Caco-2 (cell line): ENCODE data around the gene ACER3. TPM values are rescaled to one million over a fixed set of nuclear protein-coding genes. Genes with fewer than 3 reads are reported as not detected.

ENCODE experiments used
- BruUV-seq: library from RNA; stranded (reverse); fragments of 400-500 nt; replicated peaks from 2 replicates; lab custom pipeline; 2021; lab: Mats Ljungman, UMichigan
- CTCF ChIA-PET: fragments of 300-600 bp; sonication (Branson Sonifier 250); formaldehyde crosslinking; loops from one replicate; lab custom pipeline; 2022; ENCODE audit warnings: antibody characterized with exemption; lab: Charles Lee
- POLR2A ChIA-PET: fragments of 300-600 bp; sonication (Branson Sonifier 250); formaldehyde crosslinking; loops from one replicate; lab custom pipeline; 2022; ENCODE audit warnings: antibody characterized with exemption; lab: Charles Lee
- DNase-seq, 2 experiments: peaks; one replicate each; pipeline versions ENCODE4 v3.0.0 to v3.0.0-alpha.2; 2020 to 2022
- H3K27me3 ChIP-seq: replicated peaks from 2 replicates; pipeline ENCODE4 v1.6.0; 2011; ENCODE audit warnings: low read length; ENCODE audit not compliant: control insufficient read depth, insufficient read depth
- H3K36me3 ChIP-seq: 2 replicates; pipeline ENCODE4 v1.5.1; 2011; ENCODE audit warnings: low read length; ENCODE audit not compliant: control insufficient read depth, insufficient read depth
- H3K4me1 ChIP-seq: fragments of 250-450 bp; sonication (Bioruptor Pico); 2 replicates; pipeline ENCODE4 v1.5.1; 2020; ENCODE audit warnings: mild to moderate bottlenecking
- H3K4me3 ChIP-seq: 2 replicates; pipeline ENCODE4 v1.5.1; 2011; ENCODE audit warnings: low read depth, mild to moderate bottlenecking, control low read depth, low read length
- H3K9me3 ChIP-seq: fragments of 250-450 bp; sonication (Bioruptor Pico); 2 replicates; pipeline ENCODE4 v1.5.1; 2020; ENCODE audit warnings: mild to moderate bottlenecking, moderate library complexity
- H3K27ac Mint-ChIP-seq: one replicate; pipeline ENCODE4 v1.8.0; 2022; ENCODE audit warnings: mixed read lengths; ENCODE audit not compliant: unreplicated experiment
- H3K27me3 Mint-ChIP-seq: one replicate; pipeline ENCODE4 v1.8.0; 2022; ENCODE audit warnings: mixed read lengths; ENCODE audit not compliant: insufficient read depth, unreplicated experiment
- H3K36me3 Mint-ChIP-seq: one replicate; pipeline ENCODE4 v1.8.0; 2022; ENCODE audit warnings: mild to moderate bottlenecking, mixed read lengths; ENCODE audit not compliant: insufficient read depth, unreplicated experiment
- H3K4me1 Mint-ChIP-seq: one replicate; pipeline ENCODE4 v1.8.0; 2022; ENCODE audit warnings: low read depth, mixed read lengths; ENCODE audit not compliant: unreplicated experiment
- H3K4me3 Mint-ChIP-seq: one replicate; pipeline ENCODE4 v1.8.0; 2022; ENCODE audit warnings: mild to moderate bottlenecking, moderate library complexity, mixed read lengths; ENCODE audit not compliant: unreplicated experiment
- H3K9me3 Mint-ChIP-seq: one replicate; pipeline ENCODE4 v1.8.0; 2022; ENCODE audit warnings: mixed read lengths; ENCODE audit not compliant: unreplicated experiment
- intact Hi-C: fragments of 100-400 bp; cut with micrococcal nuclease; formaldehyde crosslinking; loops from one replicate; pipeline ENCODE4 v1.10.0; 2022; ENCODE audit not compliant: unreplicated experiment
- total RNA-seq: library from RNA; stranded (reverse); gene quantifications from 2 replicates; pipeline ENCODE4 v1.2.3, GENCODE V29; 2022
- TF ChIP-seq, protein P1 (sequence below), 2 experiments: fragments of 200-600 bp in 1 of 2; IDR thresholded peaks; 1 replicate in 1 of 2; 2 replicates in 1 of 2; pipeline versions ENCODE4 v1.5.1 to v1.8.0; 2011 to 2022; ENCODE audit warnings: antibody characterized with exemption in 1 of 2, control low read depth in 1 of 2, inconsistent platforms in 1 of 2, low read depth in 1 of 2, low read length in 1 of 2, mild to moderate bottlenecking in 1 of 2, moderate library complexity in 1 of 2; ENCODE audit not compliant: insufficient read depth in 1 of 2, severe bottlenecking in 1 of 2, unreplicated experiment in 1 of 2

Gene ACER3
- total RNA-seq, 1 experiment from 2014 or later = 37.5 TPM

DNA sequence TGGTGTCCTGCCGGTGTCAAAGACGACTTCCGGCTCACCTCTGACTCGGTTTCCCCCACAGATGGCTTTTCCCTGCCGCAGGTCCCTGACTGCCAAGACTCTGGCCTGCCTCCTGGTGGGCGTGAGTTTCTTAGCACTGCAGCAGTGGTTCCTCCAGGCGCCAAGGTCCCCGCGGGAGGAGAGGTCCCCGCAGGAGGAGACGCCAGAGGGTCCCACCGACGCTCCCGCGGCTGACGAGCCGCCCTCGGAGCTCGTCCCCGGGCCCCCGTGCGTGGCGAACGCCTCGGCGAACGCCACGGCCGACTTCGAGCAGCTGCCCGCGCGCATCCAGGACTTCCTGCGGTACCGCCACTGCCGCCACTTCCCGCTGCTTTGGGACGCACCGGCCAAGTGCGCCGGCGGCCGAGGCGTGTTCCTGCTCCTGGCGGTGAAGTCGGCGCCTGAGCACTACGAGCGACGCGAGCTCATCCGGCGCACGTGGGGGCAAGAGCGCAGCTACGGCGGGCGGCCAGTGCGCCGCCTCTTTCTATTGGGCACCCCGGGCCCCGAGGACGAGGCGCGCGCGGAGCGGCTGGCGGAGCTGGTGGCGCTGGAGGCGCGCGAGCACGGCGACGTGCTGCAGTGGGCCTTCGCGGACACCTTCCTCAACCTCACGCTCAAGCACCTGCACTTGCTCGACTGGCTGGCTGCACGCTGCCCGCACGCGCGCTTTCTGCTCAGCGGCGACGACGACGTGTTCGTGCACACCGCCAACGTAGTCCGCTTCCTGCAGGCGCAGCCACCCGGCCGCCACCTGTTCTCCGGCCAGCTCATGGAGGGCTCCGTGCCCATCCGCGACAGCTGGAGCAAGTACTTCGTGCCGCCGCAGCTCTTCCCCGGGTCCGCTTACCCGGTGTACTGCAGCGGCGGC, 179.0 kb downstream of the ACER3 start:
- Histone ChIP-seq H3K4me3 (no peak overlapping the region), H3K9me3 (no peaks in the 10 kb centered on the region), H3K36me3 (no peaks in the 10 kb centered on the region), H3K27me3 (no peaks in the 10 kb centered on the region), H3K4me1 (peaks cover 32% of the 10 kb centered on the region)
- POLR2A ChIA-PET = no interaction called here
- Mint-ChIP-seq H3K9me3 (peaks cover 11% of the 10 kb centered on the region), H3K27me3 (no peaks in the 10 kb centered on the region), H3K36me3 (peaks cover 14% of the 10 kb centered on the region), H3K4me3 (no peak overlapping the region), H3K27ac (no peak overlapping the region), H3K4me1 (peaks cover 40% of the 10 kb centered on the region)
- DNase-seq = no peak
- BruUV-seq = no TSS peak
- TF ChIP-seq, protein P1, sequence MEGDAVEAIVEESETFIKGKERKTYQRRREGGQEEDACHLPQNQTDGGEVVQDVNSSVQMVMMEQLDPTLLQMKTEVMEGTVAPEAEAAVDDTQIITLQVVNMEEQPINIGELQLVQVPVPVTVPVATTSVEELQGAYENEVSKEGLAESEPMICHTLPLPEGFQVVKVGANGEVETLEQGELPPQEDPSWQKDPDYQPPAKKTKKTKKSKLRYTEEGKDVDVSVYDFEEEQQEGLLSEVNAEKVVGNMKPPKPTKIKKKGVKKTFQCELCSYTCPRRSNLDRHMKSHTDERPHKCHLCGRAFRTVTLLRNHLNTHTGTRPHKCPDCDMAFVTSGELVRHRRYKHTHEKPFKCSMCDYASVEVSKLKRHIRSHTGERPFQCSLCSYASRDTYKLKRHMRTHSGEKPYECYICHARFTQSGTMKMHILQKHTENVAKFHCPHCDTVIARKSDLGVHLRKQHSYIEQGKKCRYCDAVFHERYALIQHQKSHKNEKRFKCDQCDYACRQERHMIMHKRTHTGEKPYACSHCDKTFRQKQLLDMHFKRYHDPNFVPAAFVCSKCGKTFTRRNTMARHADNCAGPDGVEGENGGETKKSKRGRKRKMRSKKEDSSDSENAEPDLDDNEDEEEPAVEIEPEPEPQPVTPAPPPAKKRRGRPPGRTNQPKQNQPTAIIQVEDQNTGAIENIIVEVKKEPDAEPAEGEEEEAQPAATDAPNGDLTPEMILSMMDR (IDR thresholded peaks at IDR 0.05; ENCODE audit: insufficient read depth in 1 of 2, low read depth in 1 of 2, low read length in 1 of 2, severe bottlenecking in 1 of 2, unreplicated experiment in 1 of 2) = no peak
- CTCF ChIA-PET = interaction anchor here (0.6 to 1.6 kb wide), 3 partner anchors 51 to 1514 kb away, joined by 3 to 6 read pairs (median 6); partner anchors contain the start of gene GDPD5
- intact Hi-C loops = no loop called here

DNA sequence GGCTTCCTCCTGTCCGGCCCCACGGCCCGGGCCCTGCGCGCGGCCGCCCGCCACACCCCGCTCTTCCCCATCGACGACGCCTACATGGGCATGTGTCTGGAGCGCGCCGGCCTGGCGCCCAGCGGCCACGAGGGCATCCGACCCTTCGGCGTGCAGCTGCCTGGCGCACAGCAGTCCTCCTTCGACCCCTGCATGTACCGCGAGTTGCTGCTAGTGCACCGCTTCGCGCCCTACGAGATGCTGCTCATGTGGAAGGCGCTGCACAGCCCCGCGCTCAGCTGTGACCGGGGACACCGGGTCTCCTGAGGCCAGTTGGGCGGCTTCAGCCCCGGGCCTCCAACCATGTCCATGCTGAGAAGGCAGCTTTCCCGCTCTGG, 179.7 kb downstream of the ACER3 start:
- no peak overlapping the region for H3K27ac Mint-ChIP-seq
- peaks cover 14% of the 10 kb centered on the region for H3K36me3 Mint-ChIP-seq
- BruUV-seq = no TSS peak
- ChIA-PET POLR2A (no interaction called here), CTCF (interaction anchor here (0.6 to 1.6 kb wide), 4 partner anchors 51 to 1515 kb away, joined by 3 to 6 read pairs (median 4); partner anchors contain the start of gene GDPD5)
- no peaks in the 10 kb centered on the region for H3K36me3 ChIP-seq
- H3K9me3 Mint-ChIP-seq = peaks cover 11% of the 10 kb centered on the region
- H3K4me3 Mint-ChIP-seq = no peak overlapping the region
- H3K4me1 ChIP-seq = peaks cover 26% of the 10 kb centered on the region
- no peak for DNase-seq
- no peaks in the 10 kb centered on the region for H3K9me3 ChIP-seq
- peaks cover 34% of the 10 kb centered on the region for H3K4me1 Mint-ChIP-seq
- no peaks in the 10 kb centered on the region for H3K27me3 Mint-ChIP-seq
- TF ChIP-seq, protein P1 (IDR thresholded peaks at IDR 0.05; ENCODE audit: insufficient read depth in 1 of 2, low read depth in 1 of 2, low read length in 1 of 2, severe bottlenecking in 1 of 2, unreplicated experiment in 1 of 2) = no peak
- intact Hi-C loops = no loop called here
- no peak overlapping the region for H3K4me3 ChIP-seq
- no peaks in the 10 kb centered on the region for H3K27me3 ChIP-seq

DNA sequence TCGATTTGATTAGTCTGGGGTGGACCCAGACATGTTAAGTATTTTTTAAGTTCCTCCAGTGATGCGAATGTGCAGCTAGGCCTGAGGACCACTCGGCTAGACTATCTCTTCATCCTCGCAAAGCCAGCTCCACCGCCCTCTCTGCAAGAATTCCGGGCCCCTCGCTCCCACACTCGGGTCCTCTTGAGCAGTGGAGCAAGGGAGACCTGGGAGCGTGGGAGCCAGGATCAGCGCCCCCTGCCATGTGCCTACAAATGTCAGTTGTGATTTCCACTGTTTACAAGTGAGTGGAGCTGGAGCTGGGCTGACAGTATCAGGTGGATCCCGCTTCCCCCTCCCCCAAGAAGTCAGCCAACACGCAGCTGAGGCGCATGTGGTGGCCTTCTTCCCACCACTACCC, 180.2 kb downstream of the ACER3 start:
- Mint-ChIP-seq H3K27ac (no peak overlapping the region), H3K9me3 (peaks cover 11% of the 10 kb centered on the region), H3K27me3 (no peaks in the 10 kb centered on the region), H3K4me3 (no peak overlapping the region), H3K36me3 (peaks cover 14% of the 10 kb centered on the region), H3K4me1 (peaks cover 30% of the 10 kb centered on the region)
- intact Hi-C loops = no loop called here
- BruUV-seq = no TSS peak
- Histone ChIP-seq H3K4me3 (no peak overlapping the region), H3K9me3 (no peaks in the 10 kb centered on the region), H3K27me3 (no peaks in the 10 kb centered on the region), H3K36me3 (no peaks in the 10 kb centered on the region), H3K4me1 (peaks cover 21% of the 10 kb centered on the region)
- CTCF ChIA-PET = interaction anchor here (0.6 to 1.6 kb wide), 3 partner anchors 12 to 122 kb away, joined by 3 to 6 read pairs (median 3); no protein-coding TSS in a partner anchor
- TF ChIP-seq, protein P1 (IDR thresholded peaks at IDR 0.05; ENCODE audit: insufficient read depth in 1 of 2, low read depth in 1 of 2, low read length in 1 of 2, severe bottlenecking in 1 of 2, unreplicated experiment in 1 of 2) = no peak
- POLR2A ChIA-PET = no interaction called here
- DNase-seq = no peak
